Measurements from ENCODE around the gene PPP1R9A. TPM values are rescaled to one million over a fixed set of nuclear protein-coding genes. Genes with fewer than 3 reads are reported as not detected.

The PPP1R9A gene
- total RNA-seq, 1 experiment from 2014 or later: 13.5 TPM

DNA sequence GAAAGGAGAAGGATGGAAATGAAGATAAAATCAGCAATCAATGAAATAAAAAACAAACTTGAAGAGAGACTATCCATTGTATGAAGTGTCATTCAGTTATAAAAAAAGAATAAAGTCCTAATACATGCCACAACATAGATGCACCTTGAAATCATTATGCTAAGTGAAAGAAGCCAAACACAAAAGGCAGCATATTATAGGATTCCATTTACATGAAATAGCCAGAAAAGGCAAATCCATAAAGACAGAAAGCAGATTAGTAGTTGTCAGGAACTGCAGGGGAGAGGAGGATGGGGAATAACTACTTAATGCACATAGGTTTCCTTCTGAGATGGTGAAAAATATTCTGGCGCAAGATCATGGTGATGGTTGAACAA, 423.6 kb downstream of the PPP1R9A start:
- CTCF ChIA-PET: no interaction called here
- H4K20me1 ChIP-seq (ENCODE audit: insufficient read depth): no peaks in the 10 kb centered on the region
- no peak for ATAC-seq
- BruUV-seq (replicated peaks): no TSS peak
- no peak for DNase-seq (ENCODE audit: low read depth, low spot score)
- no peak for TF ChIP-seq CEBPB (IDR thresholded peaks at IDR 0.05; ENCODE audit: low read depth)
- TF ChIP-seq POLR2AphosphoS5 (IDR thresholded peaks at IDR 0.05; ENCODE audit: low read depth, low read length): no peak
- no peak for TF ChIP-seq ZFX (IDR thresholded peaks at IDR 0.05)
- TF ChIP-seq ELF1 (IDR thresholded peaks at IDR 0.05; ENCODE audit: borderline replicate concordance, low read depth): no peak
- no peak for TF ChIP-seq RAD21 (IDR thresholded peaks at IDR 0.05; ENCODE audit: low read depth)
- no peak for TF ChIP-seq CBX3 (IDR thresholded peaks at IDR 0.05; ENCODE audit: low read depth)
- TF ChIP-seq SRF (IDR thresholded peaks at IDR 0.05; ENCODE audit: low read depth): no peak
- no peak for TF ChIP-seq EZH2phosphoT487 (IDR thresholded peaks at IDR 0.05; ENCODE audit: borderline replicate concordance)
- TF ChIP-seq JUND (IDR thresholded peaks at IDR 0.05): no peak
- no peak for TF ChIP-seq EZH2 (IDR thresholded peaks at IDR 0.05)
- no peak for TF ChIP-seq SIN3A (IDR thresholded peaks at IDR 0.05; ENCODE audit: low read depth)
- TF ChIP-seq ATF3 (IDR thresholded peaks at IDR 0.05): no peak
- TF ChIP-seq FOSL1 (IDR thresholded peaks at IDR 0.05; ENCODE audit: low read depth): no peak
- TF ChIP-seq MAX (IDR thresholded peaks at IDR 0.05): no peak
- no peak for TF ChIP-seq TCF7L2 (IDR thresholded peaks at IDR 0.05; ENCODE audit: borderline replicate concordance, extremely low read depth, insufficient read depth, insufficient read length)
- TF ChIP-seq YY1 (IDR thresholded peaks at IDR 0.05; ENCODE audit: extremely low read depth, insufficient replicate concordance, low read depth, low read length): no peak
- TF ChIP-seq EGR1 (IDR thresholded peaks at IDR 0.05; ENCODE audit: low read depth): no peak
- RAD21 ChIA-PET (ENCODE audit: low non-redundant PET in 1 of 2, low total read pairs in 2 of 2, uncharacterized antibody in 2 of 2, unreplicated experiment in 2 of 2): no interaction called here
- no peaks in the 10 kb centered on the region for H3K79me2 ChIP-seq (ENCODE audit: insufficient read depth, low read length)
- POLR2A ChIA-PET: interaction anchor here (0.6 kb wide), 1 partner anchor 56 kb away, joined by 3 read pairs; no protein-coding TSS in a partner anchor
- no peaks in the 10 kb centered on the region for H3K9me2 ChIP-seq (ENCODE audit: insufficient read depth)
- no peaks in the 10 kb centered on the region for H3K4me1 ChIP-seq (ENCODE audit: control insufficient read depth in 1 of 2, insufficient read depth in 2 of 2, low read length in 2 of 2)
- no peak overlapping the region for H2AFZ ChIP-seq (ENCODE audit: low read depth, low read length, poor library complexity, severe bottlenecking)
- H3K27me3 ChIP-seq (ENCODE audit: insufficient read depth, low read length): no peaks in the 10 kb centered on the region
- H3K9me3 ChIP-seq (ENCODE audit: control insufficient read depth in 1 of 2, insufficient read depth in 1 of 2, low read depth in 1 of 2, low read length in 2 of 2): no peaks in the 10 kb centered on the region
- H3K9ac ChIP-seq (ENCODE audit: low read length): no peak overlapping the region
- H3K36me3 ChIP-seq (ENCODE audit: control insufficient read depth in 1 of 2, insufficient read depth in 2 of 2, low read length in 2 of 2): no peaks in the 10 kb centered on the region
- intact Hi-C loops (cut with micrococcal nuclease): no loop called here
- no peak overlapping the region for H3K27ac ChIP-seq (ENCODE audit: low read depth, low read length)
- no peak overlapping the region for H3K4me3 ChIP-seq (replicated peaks in 1 of 2; ENCODE audit: low read depth in 1 of 2, low read length in 2 of 2)
- H3K4me2 ChIP-seq (ENCODE audit: low read length): no peak overlapping the region
